IPS-20b (cell line): ENCODE measurements around the gene NLRP1.

Source experiments
- H3K27ac ChIP-seq: one replicate; pipeline ENCODE4 v1.5.1; 2013; ENCODE audit warnings: low read length
- H3K27me3 ChIP-seq: 2 replicates; pipeline ENCODE4 v1.6.1; 2013; ENCODE audit warnings: mild to moderate bottlenecking, low read length, inconsistent platforms; ENCODE audit not compliant: insufficient read depth
- H3K36me3 ChIP-seq: 2 replicates; pipeline ENCODE4 v1.6.1; 2013; ENCODE audit warnings: low read depth, mild to moderate bottlenecking, inconsistent platforms, low read length, moderate library complexity; ENCODE audit not compliant: insufficient read depth
- H3K4me1 ChIP-seq: 2 replicates; pipeline ENCODE4 v1.6.1; 2013; ENCODE audit warnings: mild to moderate bottlenecking, control low read depth, inconsistent platforms, low read length, moderate library complexity; ENCODE audit not compliant: insufficient read depth
- H3K4me3 ChIP-seq: 2 replicates; pipeline ENCODE4 v1.5.1; 2013; ENCODE audit warnings: mild to moderate bottlenecking, low read length, inconsistent platforms
- H3K9ac ChIP-seq: 2 replicates; pipeline ENCODE4 v1.6.1; 2013; ENCODE audit warnings: low read depth, mild to moderate bottlenecking, inconsistent platforms, low read length, moderate library complexity
- H3K9me3 ChIP-seq: 2 replicates; pipeline ENCODE4 v1.6.1; 2013; ENCODE audit warnings: mild to moderate bottlenecking, low read depth, low read length, inconsistent platforms; ENCODE audit not compliant: insufficient read depth

Gene NLRP1

DNA sequence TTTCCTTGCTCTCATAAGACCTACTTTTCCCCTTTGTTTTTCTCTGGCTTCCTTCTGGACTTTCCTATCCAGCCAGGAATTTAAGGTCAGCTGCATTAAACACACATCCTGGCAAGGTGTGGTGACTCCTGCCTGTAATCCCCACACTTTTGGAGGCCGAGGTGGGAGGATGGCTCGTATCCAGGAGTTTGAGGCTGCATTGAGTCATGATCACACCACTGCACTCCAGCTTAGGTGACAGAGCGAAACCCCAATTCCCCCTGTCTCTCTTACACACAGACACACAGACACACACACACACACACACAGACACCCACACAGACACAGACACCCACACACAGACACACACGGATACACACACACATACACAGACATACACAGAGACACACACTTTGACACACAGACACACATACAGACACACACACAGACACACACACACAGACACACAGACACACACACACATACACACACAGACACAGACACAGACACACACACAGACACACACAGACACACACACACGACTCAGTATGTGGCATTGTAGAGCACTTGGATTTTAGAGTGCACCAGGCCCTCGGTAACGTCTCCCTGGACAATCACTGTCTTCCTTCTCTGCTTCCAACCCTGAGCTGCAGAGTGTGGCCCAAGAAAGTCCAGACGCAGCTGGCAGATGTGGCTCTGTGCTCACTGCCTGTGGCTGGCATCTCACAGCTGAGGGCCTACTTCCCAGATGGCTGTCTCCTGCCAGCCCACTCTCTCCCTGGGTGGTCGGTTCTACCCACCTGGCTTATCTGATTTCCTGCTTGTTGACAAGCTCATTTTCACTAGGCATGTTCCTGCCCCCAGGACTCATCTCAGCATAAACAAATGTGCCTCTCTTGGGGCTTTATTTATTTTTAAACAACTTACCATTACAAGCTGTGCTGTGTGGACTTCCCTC is 39.0 kb downstream of the NLRP1 start:
- H3K27me3 ChIP-seq, result no peaks in the 10 kb centered on the region; the same call in 1 of the 2 replicates
- H3K36me3 ChIP-seq, result no peaks in the 10 kb centered on the region
- no peak overlapping the region for H3K27ac ChIP-seq

DNA sequence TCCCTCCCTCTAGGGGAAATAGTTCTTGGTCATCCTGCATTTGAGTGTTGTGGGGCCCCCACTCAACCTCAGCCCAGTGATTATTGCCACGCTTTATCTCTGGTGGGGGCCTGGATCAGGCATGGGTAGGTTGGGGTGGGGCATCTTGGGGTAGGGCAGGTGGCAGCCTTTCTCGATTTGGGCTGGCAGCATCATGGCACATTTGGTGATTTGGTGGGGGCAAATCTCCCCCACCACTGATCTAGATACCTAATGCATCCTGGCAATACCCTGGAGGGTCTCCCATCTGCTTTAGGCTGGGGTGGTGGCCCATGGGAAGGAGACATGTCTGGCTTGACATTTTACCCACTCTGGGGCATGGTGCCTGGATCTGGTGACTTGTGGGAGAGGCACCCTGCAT is 40.2 kb downstream of the NLRP1 start:
- Histone ChIP-seq H3K4me1 (no peaks in the 10 kb centered on the region), H3K9me3 (no peaks in the 10 kb centered on the region), H3K4me3 (no peak overlapping the region), H3K36me3 (no peaks in the 10 kb centered on the region), H3K27ac (no peak overlapping the region), H3K27me3 (no peaks in the 10 kb centered on the region; the same call in 1 of the 2 replicates), H3K9ac (no peak overlapping the region)

More for the DNA sequence above, 39.0 kb downstream of the NLRP1 start:
- no peak overlapping the region for H3K4me3 ChIP-seq
- no peak overlapping the region for H3K9ac ChIP-seq
- H3K4me1 ChIP-seq, result no peaks in the 10 kb centered on the region
- H3K9me3 ChIP-seq, result no peaks in the 10 kb centered on the region

GRCh38 chr17:5541610-5542202 is 42.6 kb downstream of the NLRP1 start:
- H3K9ac ChIP-seq, result no peak overlapping the region
- no peaks in the 10 kb centered on the region for H3K36me3 ChIP-seq
- no peak overlapping the region for H3K4me3 ChIP-seq
- no peak overlapping the region for H3K27ac ChIP-seq
- no peaks in the 10 kb centered on the region for H3K4me1 ChIP-seq
- no peaks in the 10 kb centered on the region for H3K27me3 ChIP-seq
- no peaks in the 10 kb centered on the region for H3K9me3 ChIP-seq

DNA sequence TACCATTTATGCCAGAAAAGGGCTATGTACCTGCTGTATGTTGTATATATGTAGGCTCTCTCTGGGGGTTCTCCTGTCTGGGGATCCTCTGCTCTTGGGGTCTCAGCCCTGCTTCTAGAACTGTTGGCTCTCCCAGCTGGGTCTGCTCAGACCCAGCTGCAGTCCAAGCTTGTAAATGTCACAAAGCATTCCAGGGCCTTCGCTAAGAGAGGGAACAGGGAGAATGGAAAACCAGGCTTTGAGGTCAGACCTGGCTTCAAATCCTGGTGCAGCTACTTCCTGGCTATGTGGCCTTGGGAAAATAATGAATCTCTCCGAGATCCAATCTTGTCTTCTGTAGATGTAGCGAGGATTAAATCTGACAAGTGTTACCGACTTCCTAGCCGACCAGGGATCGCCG is 44.0 kb downstream of the NLRP1 start:
- Histone ChIP-seq H3K4me1 (no peaks in the 10 kb centered on the region), H3K27ac (no peak overlapping the region), H3K4me3 (no peak overlapping the region), H3K27me3 (no peaks in the 10 kb centered on the region), H3K9me3 (no peaks in the 10 kb centered on the region), H3K36me3 (no peaks in the 10 kb centered on the region), H3K9ac (no peak overlapping the region)

DNA sequence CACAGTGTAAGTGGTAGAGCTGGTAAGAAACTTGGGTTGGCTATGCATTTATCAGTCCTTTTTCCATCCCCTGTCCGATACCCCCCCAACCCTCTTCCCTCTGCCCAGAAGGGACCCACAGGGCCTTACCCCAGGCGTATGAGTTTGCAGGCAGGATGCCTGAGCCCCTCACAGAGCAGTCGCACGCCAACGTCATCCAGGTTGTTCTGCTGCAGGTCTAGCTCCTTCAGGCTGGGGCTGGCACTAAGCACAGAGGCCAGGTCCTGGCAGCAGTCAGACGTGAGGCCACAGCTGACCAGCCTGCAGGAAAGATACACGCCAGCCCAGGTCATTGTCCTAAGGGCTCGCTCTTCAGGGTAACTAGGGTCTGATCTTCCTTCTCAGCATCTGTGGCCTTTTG is 45.0 kb downstream of the NLRP1 start:
- no peaks in the 10 kb centered on the region for H3K27me3 ChIP-seq
- H3K27ac ChIP-seq, result no peak overlapping the region
- H3K4me3 ChIP-seq, result no peak overlapping the region
- no peak overlapping the region for H3K9ac ChIP-seq
- H3K4me1 ChIP-seq, result no peaks in the 10 kb centered on the region
- no peaks in the 10 kb centered on the region for H3K36me3 ChIP-seq
- H3K9me3 ChIP-seq, result no peaks in the 10 kb centered on the region

DNA sequence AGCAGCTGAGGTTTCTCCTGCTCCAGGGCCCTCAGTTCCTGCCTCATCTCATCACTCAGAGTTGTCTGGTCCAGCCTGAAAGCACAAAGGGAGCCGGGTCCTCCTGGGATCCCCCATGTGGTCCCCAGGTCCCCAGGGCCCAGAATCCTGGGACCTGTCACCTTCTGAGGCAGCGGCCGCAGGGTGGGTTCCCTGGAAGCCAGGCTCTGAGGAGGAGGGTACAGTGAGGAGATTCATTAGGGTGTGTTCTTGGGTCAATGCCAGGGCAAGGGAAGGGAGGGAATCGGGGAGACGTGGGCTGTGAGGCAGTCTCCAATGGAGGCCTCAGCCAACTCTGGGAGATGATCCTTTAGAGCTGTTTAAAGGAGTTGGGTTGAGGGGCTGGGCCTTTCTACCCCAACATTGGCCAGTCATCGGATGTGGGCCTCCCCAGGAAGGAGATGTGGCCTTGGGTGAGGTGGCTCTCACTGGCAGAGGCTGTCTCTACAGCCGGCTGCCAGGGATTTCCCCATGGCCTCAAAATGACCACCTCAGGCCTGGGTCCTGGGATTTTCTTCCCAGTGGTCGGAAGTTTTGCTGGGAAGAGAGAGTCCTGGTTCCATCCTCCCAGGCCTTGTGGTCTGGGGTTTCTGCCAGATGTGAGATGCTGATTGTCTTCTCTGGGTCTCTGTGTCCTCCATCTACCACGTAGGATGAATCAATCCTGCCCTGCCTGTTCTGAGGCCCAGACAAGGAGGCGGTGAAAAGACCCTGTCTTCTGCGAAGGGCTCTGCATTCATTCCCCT is 47.3 kb downstream of the NLRP1 start:
- Histone ChIP-seq H3K9me3 (no peaks in the 10 kb centered on the region), H3K27ac (no peak overlapping the region), H3K4me1 (no peaks in the 10 kb centered on the region), H3K27me3 (no peaks in the 10 kb centered on the region), H3K36me3 (no peaks in the 10 kb centered on the region), H3K9ac (no peak overlapping the region; the same call in 1 of the 2 replicates), H3K4me3 (no peak overlapping the region)

GRCh38 chr17:5535436-5535835 is 48.9 kb downstream of the NLRP1 start:
- Histone ChIP-seq H3K27me3 (no peaks in the 10 kb centered on the region), H3K9ac (no peak overlapping the region), H3K36me3 (no peaks in the 10 kb centered on the region)

GRCh38 chr17:5533486-5534315 is 50.6 kb downstream of the NLRP1 start:
- H3K27ac ChIP-seq, result no peak overlapping the region
- no peaks in the 10 kb centered on the region for H3K4me1 ChIP-seq
- no peaks in the 10 kb centered on the region for H3K9me3 ChIP-seq
- no peak overlapping the region for H3K4me3 ChIP-seq
- no peaks in the 10 kb centered on the region for H3K27me3 ChIP-seq
- no peak overlapping the region for H3K9ac ChIP-seq
- no peaks in the 10 kb centered on the region for H3K36me3 ChIP-seq

More at GRCh38 chr17:5535436-5535835, 48.9 kb downstream of the NLRP1 start:
- H3K27ac ChIP-seq, result no peak overlapping the region
- H3K4me1 ChIP-seq, result no peaks in the 10 kb centered on the region
- no peak overlapping the region for H3K4me3 ChIP-seq
- H3K9me3 ChIP-seq, result no peaks in the 10 kb centered on the region

- no peaks in the 10 kb centered on the region for H3K27me3 ChIP-seq
- H3K4me1 ChIP-seq, result no peaks in the 10 kb centered on the region
- H3K36me3 ChIP-seq, result no peaks in the 10 kb centered on the region
- H3K4me3 ChIP-seq, result no peak overlapping the region
- no peak overlapping the region for H3K27ac ChIP-seq
- no peaks in the 10 kb centered on the region for H3K9me3 ChIP-seq
- no peak overlapping the region for H3K9ac ChIP-seq
Observed at GRCh38 chr17:5532581-5532980, 51.7 kb downstream of the NLRP1 start.

- Histone ChIP-seq H3K4me1 (no peaks in the 10 kb centered on the region), H3K4me3 (no peak overlapping the region), H3K9ac (no peak overlapping the region), H3K27me3 (no peaks in the 10 kb centered on the region), H3K9me3 (no peaks in the 10 kb centered on the region), H3K27ac (no peak overlapping the region), H3K36me3 (no peaks in the 10 kb centered on the region)
Observed at GRCh38 chr17:5531085-5531418, 53.3 kb downstream of the NLRP1 start.
